Gastrocnemius medialis (tissue), 4 donors: Measurements from ENCODE around the gene PRDM16.

Source experiments
- CTCF ChIP-seq, 5 experiments: fragments of 450-650 bp in 3 of 5; fragments of 200-600 bp in 2 of 5; sonication (generic) in 2 of 5; IDR thresholded peaks in 4 of 5; conservative IDR thresholded peaks in 1 of 5; 1 replicate in 4 of 5; 2 replicates in 1 of 5; pipeline ENCODE4 v1.5.1; 2016 to 2019; ENCODE audit warnings: antibody characterized with exemption in 5 of 5, mild to moderate bottlenecking in 3 of 5, moderate library complexity in 3 of 5
- POLR2A ChIP-seq, 2 donors: fragments of 450-650 bp; IDR thresholded peaks; one replicate each; pipeline ENCODE4 v1.6.1; 2017; ENCODE audit warnings: antibody characterized with exemption in 2 of 2, mild to moderate bottlenecking in 2 of 2, moderate library complexity in 2 of 2

GRCh38 chr1:3237994-3238702, 169.1 kb downstream of the PRDM16 start:
- TF ChIP-seq CTCF (IDR thresholded peaks at IDR 0.05 in 4 of 5, conservative IDR thresholded peaks at IDR 0.05 in 1 of 5) (no peak), POLR2A (IDR thresholded peaks at IDR 0.05) (no peak)
